HepG2 (cell line): ENCODE results near the gene HS3ST2. TPM values are rescaled to one million over a fixed set of nuclear protein-coding genes. Genes with fewer than 3 reads are reported as not detected.

Source experiments
- HIC2 ChIP-seq: sonication (generic); formaldehyde crosslinking; IDR thresholded peaks from 2 replicates; pipeline ENCODE4 v1.9.0; 2022; ENCODE audit warnings: low read depth, missing genetic modification reagents
- HMGXB3 ChIP-seq: sonication (generic); formaldehyde crosslinking; IDR thresholded peaks from 2 replicates; pipeline ENCODE4 v1.4.0; 2020; ENCODE audit warnings: missing genetic modification reagents, borderline replicate concordance
- HOXA7 ChIP-seq: sonication (generic); formaldehyde crosslinking; IDR thresholded peaks from 2 replicates; pipeline ENCODE4 v1.8.1; 2022; ENCODE audit warnings: mild to moderate bottlenecking, missing genetic modification reagents, moderate library complexity
- KDM3A ChIP-seq: IDR thresholded peaks from 2 replicates; pipeline ENCODE4 v1.6.1; 2018; ENCODE audit warnings: low read depth, missing compliant biosample characterization
- MAFG ChIP-seq: sonication (generic); formaldehyde crosslinking; IDR thresholded peaks from 2 replicates; pipeline ENCODE4 v1.5.1; 2020; ENCODE audit warnings: mild to moderate bottlenecking, missing genetic modification reagents
- NCOR1 ChIP-seq: fragments of 200-600 bp; sonication (generic); IDR thresholded peaks from 2 replicates; pipeline ENCODE4 v1.7.0; 2017; ENCODE audit warnings: antibody characterized with exemption, low read length, borderline replicate concordance
- NFAT5 ChIP-seq: sonication (generic); formaldehyde crosslinking; IDR thresholded peaks from 2 replicates; pipeline ENCODE4 v1.4.0; 2020; ENCODE audit warnings: missing genetic modification reagents
- ZNF24 ChIP-seq: fragments of 450-650 bp; IDR thresholded peaks from 2 replicates; pipeline ENCODE4 v1.6.1; 2017; ENCODE audit warnings: antibody characterized with exemption, mild to moderate bottlenecking
- polyA plus RNA-seq, 8 experiments: library from polyadenylated mRNA; depleted of rRNA in 3 of 8; stranded (reverse) in 7 of 8; unstranded in 1 of 8; fragments of >200 nt; fragmentation: Illumina TruSeq in 4 of 8; extraction: Trizol in 4 of 8; gene quantifications; 2 replicates each; pipeline versions ENCODE4 v1.2.1 to v1.2.3, GENCODE V29; 2011 to 2016; ENCODE audit warnings: low read depth in 4 of 8, missing spikeins in 1 of 8, mixed read lengths in 1 of 8; ENCODE audit not compliant: insufficient read depth in 1 of 8
- total RNA-seq, 5 experiments: library from RNA; depleted of rRNA; stranded (reverse); fragments of >200 nt; fragmentation: Illumina TruSeq; extraction: Trizol; gene quantifications; 2 replicates each; pipeline ENCODE4 v1.2.3, GENCODE V29; 2016; ENCODE audit warnings: low read depth in 1 of 5
- TF ChIP-seq, protein P1 (sequence below): sonication (generic); formaldehyde crosslinking; IDR thresholded peaks from 2 replicates; pipeline ENCODE4 v1.5.0; 2020; ENCODE audit warnings: mild to moderate bottlenecking, missing genetic modification reagents
- TF ChIP-seq, protein P2 (sequence below): sonication (generic); formaldehyde crosslinking; IDR thresholded peaks from 2 replicates; pipeline ENCODE4 v1.9.0; 2021; ENCODE audit warnings: missing genetic modification reagents, borderline replicate concordance

HS3ST2 gene
- total and polyA plus RNA-seq, 2 of the 13 experiments (the other 11 are each of a cell fraction or from before 2014, with no cell fraction given) = not detected

GRCh38 chr16:22868593-22869224 lies 54.7 kb downstream of the HS3ST2 start (continued):
- no peak for TF ChIP-seq NFAT5
- TF ChIP-seq KDM3A (CRISPR knock-in tag) = no peak
- TF ChIP-seq, protein P1, sequence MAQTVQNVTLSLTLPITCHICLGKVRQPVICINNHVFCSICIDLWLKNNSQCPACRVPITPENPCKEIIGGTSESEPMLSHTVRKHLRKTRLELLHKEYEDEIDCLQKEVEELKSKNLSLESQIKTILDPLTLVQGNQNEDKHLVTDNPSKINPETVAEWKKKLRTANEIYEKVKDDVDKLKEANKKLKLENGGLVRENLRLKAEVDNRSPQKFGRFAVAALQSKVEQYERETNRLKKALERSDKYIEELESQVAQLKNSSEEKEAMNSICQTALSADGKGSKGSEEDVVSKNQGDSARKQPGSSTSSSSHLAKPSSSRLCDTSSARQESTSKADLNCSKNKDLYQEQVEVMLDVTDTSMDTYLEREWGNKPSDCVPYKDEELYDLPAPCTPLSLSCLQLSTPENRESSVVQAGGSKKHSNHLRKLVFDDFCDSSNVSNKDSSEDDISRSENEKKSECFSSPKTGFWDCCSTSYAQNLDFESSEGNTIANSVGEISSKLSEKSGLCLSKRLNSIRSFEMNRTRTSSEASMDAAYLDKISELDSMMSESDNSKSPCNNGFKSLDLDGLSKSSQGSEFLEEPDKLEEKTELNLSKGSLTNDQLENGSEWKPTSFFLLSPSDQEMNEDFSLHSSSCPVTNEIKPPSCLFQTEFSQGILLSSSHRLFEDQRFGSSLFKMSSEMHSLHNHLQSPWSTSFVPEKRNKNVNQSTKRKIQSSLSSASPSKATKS (CRISPR knock-in tag) = no peak
- no peak for TF ChIP-seq HMGXB3
- TF ChIP-seq MAFG = no peak
- TF ChIP-seq HIC2 = no peak
- no peak for TF ChIP-seq NCOR1
- TF ChIP-seq, protein P2, sequence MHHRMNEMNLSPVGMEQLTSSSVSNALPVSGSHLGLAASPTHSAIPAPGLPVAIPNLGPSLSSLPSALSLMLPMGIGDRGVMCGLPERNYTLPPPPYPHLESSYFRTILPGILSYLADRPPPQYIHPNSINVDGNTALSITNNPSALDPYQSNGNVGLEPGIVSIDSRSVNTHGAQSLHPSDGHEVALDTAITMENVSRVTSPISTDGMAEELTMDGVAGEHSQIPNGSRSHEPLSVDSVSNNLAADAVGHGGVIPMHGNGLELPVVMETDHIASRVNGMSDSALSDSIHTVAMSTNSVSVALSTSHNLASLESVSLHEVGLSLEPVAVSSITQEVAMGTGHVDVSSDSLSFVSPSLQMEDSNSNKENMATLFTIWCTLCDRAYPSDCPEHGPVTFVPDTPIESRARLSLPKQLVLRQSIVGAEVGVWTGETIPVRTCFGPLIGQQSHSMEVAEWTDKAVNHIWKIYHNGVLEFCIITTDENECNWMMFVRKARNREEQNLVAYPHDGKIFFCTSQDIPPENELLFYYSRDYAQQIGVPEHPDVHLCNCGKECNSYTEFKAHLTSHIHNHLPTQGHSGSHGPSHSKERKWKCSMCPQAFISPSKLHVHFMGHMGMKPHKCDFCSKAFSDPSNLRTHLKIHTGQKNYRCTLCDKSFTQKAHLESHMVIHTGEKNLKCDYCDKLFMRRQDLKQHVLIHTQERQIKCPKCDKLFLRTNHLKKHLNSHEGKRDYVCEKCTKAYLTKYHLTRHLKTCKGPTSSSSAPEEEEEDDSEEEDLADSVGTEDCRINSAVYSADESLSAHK = no peak
- no peak for TF ChIP-seq ZNF24
- no peak for TF ChIP-seq HOXA7 (CRISPR knock-in tag)
